Astrocyte (in vitro differentiated cells and primary cell): ENCODE data around the gene TSGA10.

ENCODE experiments used
- CTCF ChIP-seq: IDR thresholded peaks from 2 replicates; pipeline ENCODE4 v1.5.1; 2011; ENCODE audit warnings: low read depth, mild to moderate bottlenecking, inconsistent platforms, low read length, moderate library complexity; ENCODE audit not compliant: insufficient read depth
- EZH2 ChIP-seq: IDR thresholded peaks from 2 replicates; pipeline ENCODE4 v1.6.1; 2012; ENCODE audit warnings: mild to moderate bottlenecking, low read length, inconsistent platforms; ENCODE audit not compliant: insufficient read depth

DNA sequence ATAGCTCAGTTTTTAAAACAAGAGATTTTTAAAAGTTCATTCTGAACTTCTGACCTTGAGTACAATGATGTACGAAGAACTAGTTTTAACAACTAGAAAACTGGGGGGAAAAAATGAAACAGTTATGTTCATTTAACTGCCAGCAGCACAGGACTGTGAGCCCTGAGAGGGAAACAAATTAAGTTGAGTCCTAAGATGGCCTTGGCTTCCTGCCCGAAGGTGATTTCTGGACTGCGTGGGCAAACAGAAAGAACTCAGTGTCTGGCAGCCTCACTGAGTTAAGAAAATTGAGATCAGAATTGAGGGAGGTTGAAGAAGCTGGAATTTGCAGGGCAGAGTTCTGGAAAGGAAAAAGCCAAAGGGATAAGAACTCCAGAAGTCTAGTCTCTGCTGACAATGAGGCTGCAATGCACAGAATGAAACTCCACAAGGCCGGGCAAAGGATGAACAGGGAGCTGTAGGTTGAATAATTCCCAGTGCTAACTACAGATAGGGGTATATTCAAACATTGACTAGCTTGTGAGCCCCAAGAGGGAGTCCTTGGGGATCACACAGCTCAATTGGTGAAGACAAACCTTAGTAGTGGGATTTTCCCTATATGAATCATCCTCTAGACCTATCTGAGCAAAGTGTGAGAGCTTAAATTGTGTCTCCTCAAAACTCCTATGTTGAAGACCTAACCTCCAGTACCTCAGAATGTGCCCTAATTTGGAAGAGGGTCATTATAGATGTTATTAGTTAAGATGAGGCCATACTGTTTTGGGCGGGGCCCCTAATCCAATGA, 205.6 kb downstream of the TSGA10 start:
- TF ChIP-seq CTCF (no peak), EZH2 (no peak)
